B cell (primary cell): ENCODE measurements around the gene MTHFD1L. TPM values are rescaled to one million over a fixed set of nuclear protein-coding genes. Genes with fewer than 3 reads are reported as not detected.

Experiments
- ATAC-seq: fragments of 200-7000 bp; cut with Tn5 transposase; one replicate; pipeline ENCODE4 v1.10.0; 2021; ENCODE audit warnings: low read depth, mild to moderate bottlenecking, moderate number of reproducible peaks, moderate library complexity
- CTCF ChIA-PET: fragments of 350-600 bp; sonication (Branson Sonifier 250); formaldehyde crosslinking; loops from one replicate; lab custom pipeline; 2021; ENCODE audit warnings: antibody characterized with exemption, inconsistent platforms; lab: Charles Lee
- POLR2A ChIA-PET: fragments of 350-600 bp; sonication (Branson Sonifier 250); formaldehyde crosslinking; loops from one replicate; lab custom pipeline; 2021; ENCODE audit warnings: antibody characterized with exemption; lab: Charles Lee
- DNase-seq: peaks from one replicate; pipeline ENCODE4 v3.0.0; 2013
- H2AFZ ChIP-seq: 2 replicates; pipeline ENCODE4 v1.6.1; 2012; ENCODE audit warnings: mild to moderate bottlenecking, low read depth, low read length; ENCODE audit not compliant: insufficient read depth, poor library complexity, severe bottlenecking
- H3K27ac ChIP-seq, 2 donors: 1 replicate in 1 of 2; 2 replicates in 1 of 2; pipeline ENCODE4 v1.5.1; 2012 to 2013; ENCODE audit warnings: low read length in 2 of 2, mild to moderate bottlenecking in 2 of 2, moderate library complexity in 1 of 2
- H3K27me3 ChIP-seq, 4 experiments: fragments of 200-600 bp in 1 of 4; sonication (generic) in 1 of 4; replicated peaks in 1 of 4; 1 replicate in 2 of 4; 2 replicates in 2 of 4; pipeline versions ENCODE4 v1.6.1 to v1.7.0; 2013 to 2016; ENCODE audit warnings: low read length in 3 of 4, mild to moderate bottlenecking in 2 of 4, mixed read lengths in 1 of 4, moderate library complexity in 1 of 4; ENCODE audit not compliant: insufficient read depth in 4 of 4, control insufficient read depth in 3 of 4; ENCODE audit errors: control extremely low read depth in 1 of 4
- H3K36me3 ChIP-seq, 2 experiments: replicated peaks in 1 of 2; 1 replicate in 1 of 2; 2 replicates in 1 of 2; pipeline versions ENCODE4 v1.6.1 to v1.7.1; 2013; ENCODE audit warnings: low read length in 1 of 2; ENCODE audit not compliant: insufficient read depth in 2 of 2, control insufficient read depth in 1 of 2; ENCODE audit errors: control extremely low read depth in 1 of 2, extremely low read depth in 1 of 2
- H3K4me1 ChIP-seq, 2 donors: fragments of 200-600 bp in 1 of 2; sonication (generic) in 1 of 2; 1 replicate in 1 of 2; 2 replicates in 1 of 2; pipeline versions ENCODE4 v1.5.1 to v1.6.1; 2013 to 2017; ENCODE audit warnings: low read length in 2 of 2; ENCODE audit not compliant: control insufficient read depth in 2 of 2, insufficient read depth in 2 of 2
- H3K4me2 ChIP-seq: replicated peaks from 2 replicates; pipeline ENCODE3; 2012; ENCODE audit warnings: mild to moderate bottlenecking, low read depth, low read length; ENCODE audit not compliant: poor library complexity, severe bottlenecking
- H3K4me3 ChIP-seq, 5 experiments: fragments of 200-600 bp in 1 of 5; sonication (generic) in 1 of 5; 1 replicate in 3 of 5; 2 replicates in 2 of 5; pipeline versions ENCODE4 v1.5.1 to v1.7.0; 2011 to 2016; ENCODE audit warnings: low read length in 4 of 5, mild to moderate bottlenecking in 4 of 5, low read depth in 2 of 5, control low read depth in 1 of 5, moderate library complexity in 1 of 5; ENCODE audit not compliant: insufficient read depth in 1 of 5; ENCODE audit errors: control extremely low read depth in 1 of 5, extremely low read depth in 1 of 5
- H3K79me2 ChIP-seq: fragments of 200-600 bp; sonication (generic); one replicate; pipeline ENCODE4 v1.6.0; 2016; ENCODE audit warnings: low read length; ENCODE audit not compliant: control insufficient read depth, insufficient read depth
- H3K9ac ChIP-seq: fragments of 200-600 bp; sonication (generic); 2 replicates; pipeline ENCODE4 v1.6.1; 2017; ENCODE audit warnings: mild to moderate bottlenecking, low read length, moderate library complexity
- H3K9me3 ChIP-seq, 3 donors: one replicate each; pipeline versions ENCODE4 v1.6.1 to v1.7.1; 2013; ENCODE audit warnings: low read length in 2 of 3; ENCODE audit not compliant: control insufficient read depth in 2 of 3, insufficient read depth in 1 of 3; ENCODE audit errors: control extremely low read depth in 1 of 3
- H4K20me1 ChIP-seq: 2 replicates; pipeline ENCODE4 v1.6.0; 2012; ENCODE audit warnings: mild to moderate bottlenecking, low read length; ENCODE audit not compliant: insufficient read depth, control insufficient read depth, poor library complexity, severe bottlenecking
- H3K27ac Mint-ChIP-seq: one replicate; pipeline ENCODE4 v1.8.0; 2021; ENCODE audit warnings: mixed read lengths
- H3K27me3 Mint-ChIP-seq: one replicate; pipeline ENCODE4 v1.8.0; 2021; ENCODE audit warnings: mixed read lengths
- H3K4me1 Mint-ChIP-seq: one replicate; pipeline ENCODE4 v1.8.0; 2021; ENCODE audit warnings: mixed read lengths
- H3K4me3 Mint-ChIP-seq: one replicate; pipeline ENCODE4 v1.8.0; 2021; ENCODE audit warnings: mixed read lengths
- H3K9me3 Mint-ChIP-seq: one replicate; pipeline ENCODE4 v1.8.0; 2022; ENCODE audit warnings: mixed read lengths; ENCODE audit not compliant: insufficient read depth
- CTCF ChIP-seq: fragments of 200-600 bp; IDR thresholded peaks from one replicate; pipeline ENCODE4 v1.8.0; 2022; ENCODE audit warnings: antibody characterized with exemption, mild to moderate bottlenecking
- EZH2 ChIP-seq: IDR thresholded peaks from 2 replicates; pipeline ENCODE4 v1.6.1; 2012; ENCODE audit warnings: borderline replicate concordance, low read depth, mild to moderate bottlenecking, moderate library complexity, low read length; ENCODE audit not compliant: insufficient read depth, poor library complexity, severe bottlenecking
- WGBS: methylation state at CpG from one replicate; pipeline ENCODE4 v1.1.5; 2013; ENCODE audit warnings: missing lambda C conversion rate; ENCODE audit not compliant: insufficient coverage; 5-methylcytosine and 5-hydroxymethylcytosine counted together
- intact Hi-C: fragments of 100-400 bp; cut with micrococcal nuclease; formaldehyde crosslinking; loops from one replicate; pipeline ENCODE4 v1.10.0; 2022
- polyA plus RNA-seq: library from polyadenylated mRNA; depleted of rRNA; stranded (reverse); fragments of >200 nt; gene quantifications from 2 replicates; pipeline ENCODE4 v1.2.3, GENCODE V29; 2012
- total RNA-seq, 2 donors: library from RNA; stranded (reverse); fragments of 120-200 nt in 1 of 2; gene quantifications; 1 replicate in 1 of 2; 2 replicates in 1 of 2; pipeline versions ENCODE4 v1.2.3 to v1.2.4, GENCODE V29; 2013 to 2022

The MTHFD1L gene
- total and polyA plus RNA-seq, 2 donors (not counting 1 experiment from before 2014, with no cell fraction given), result 2.9 to 16.1 TPM

- Histone ChIP-seq H3K4me2 (no peak overlapping the region), H3K9me3 (peaks cover 0 to 3% (median 0%) of the 10 kb centered on the region in 3 donors), H3K4me3 (no peak overlapping the region), H3K4me1 (no peaks in the 10 kb centered on the region), H3K27me3 (no peaks in the 10 kb centered on the region), H3K79me2 (no peaks in the 10 kb centered on the region), H4K20me1 (no peaks in the 10 kb centered on the region), H3K36me3 (peaks cover 0 to 3% of the 10 kb centered on the region in 2 experiments), H3K27ac (no peak overlapping the region), H2AFZ (no peak overlapping the region), H3K9ac (no peak overlapping the region)
- CTCF ChIA-PET, result no interaction called here
- Mint-ChIP-seq H3K9me3 (no peaks in the 10 kb centered on the region), H3K27ac (no peak overlapping the region), H3K27me3 (no peaks in the 10 kb centered on the region), H3K4me1 (no peaks in the 10 kb centered on the region), H3K4me3 (no peak overlapping the region)
- intact Hi-C loops, result no loop called here
- POLR2A ChIA-PET, result no interaction called here
- no peak for DNase-seq
- 100% methylated on average over 3 of the region's 3 CpGs for WGBS
- ATAC-seq, result no peak
- TF ChIP-seq EZH2 (no peak), CTCF (no peak)
Measured at GRCh38 chr6:151032034-151032433, 166.5 kb downstream of the MTHFD1L start.

GRCh38 chr6:151034825-151035781 lies 169.6 kb downstream of the MTHFD1L start:
- no peak overlapping the region for H3K4me2 ChIP-seq
- H3K79me2 ChIP-seq, result no peaks in the 10 kb centered on the region
- no peaks in the 10 kb centered on the region for H3K9me3 Mint-ChIP-seq

More at GRCh38 chr6:151034825-151035781, 169.6 kb downstream of the MTHFD1L start:
- H3K27ac Mint-ChIP-seq, result no peak overlapping the region
- Histone ChIP-seq H3K9ac (no peak overlapping the region), H2AFZ (no peak overlapping the region), H4K20me1 (no peaks in the 10 kb centered on the region), H3K27ac (no peak overlapping the region), H3K4me1 (no peaks in the 10 kb centered on the region), H3K27me3 (no peaks in the 10 kb centered on the region), H3K4me3 (no peak overlapping the region), H3K36me3 (peaks cover 0 to 6% of the 10 kb centered on the region in 2 experiments), H3K9me3 (no peaks in the 10 kb centered on the region)
- DNase-seq, result no peak
- H3K4me1 Mint-ChIP-seq, result no peaks in the 10 kb centered on the region
- WGBS, result 100% methylated on average over 5 of the region's 10 CpGs
- H3K4me3 Mint-ChIP-seq, result no peak overlapping the region
- H3K27me3 Mint-ChIP-seq, result no peaks in the 10 kb centered on the region
- ChIA-PET POLR2A (no interaction called here), CTCF (no interaction called here)
- ATAC-seq, result no peak
- intact Hi-C loops, result no loop called here
- TF ChIP-seq CTCF (no peak), EZH2 (no peak)
